ENCODE data around the gene C1D. TPM values are rescaled to one million over a fixed set of nuclear protein-coding genes. Genes with fewer than 3 reads are reported as not detected.

Gene C1D
- total and polyA plus RNA-seq, 2 donors (not counting 3 experiments of a cell fraction or from before 2014, with no cell fraction given), result 11.4 to 14.0 TPM

- Histone ChIP-seq H3K36me3 (ENCODE audit: control insufficient read depth in 2 of 2, extremely low read depth in 1 of 2, insufficient read depth in 2 of 2, low read length in 2 of 2) (no peaks in the 10 kb centered on the region), H3K9ac (replicated peaks; ENCODE audit: extremely low read depth, insufficient read depth, low read length) (no peak overlapping the region), H3K27me3 (ENCODE audit: control insufficient read depth in 2 of 2, insufficient read depth in 2 of 2, low read length in 2 of 2) (peaks cover 0 to 2% of the 10 kb centered on the region in 2 experiments), H3K4me1 (ENCODE audit: control insufficient read depth, extremely low read depth, insufficient read depth, low read length) (no peaks in the 10 kb centered on the region), H3K4me2 (ENCODE audit: insufficient read depth, low read length) (no peak overlapping the region), H3K9me3 (replicated peaks; ENCODE audit: control insufficient read depth, insufficient read depth, low read length) (no peaks in the 10 kb centered on the region), H3K27ac (ENCODE audit: insufficient read depth, low read depth, low read length) (no peak overlapping the region), H3K79me2 (ENCODE audit: control insufficient read depth, insufficient read depth, low read length) (no peaks in the 10 kb centered on the region), H3K9me1 (replicated peaks; ENCODE audit: control insufficient read depth, extremely low read depth, insufficient read depth, low read length) (no peaks in the 10 kb centered on the region), H2AFZ (ENCODE audit: low read depth, low read length) (no peak overlapping the region), H4K20me1 (replicated peaks; ENCODE audit: control insufficient read depth, extremely low read depth, insufficient read depth, low read length) (no peaks in the 10 kb centered on the region), H3K4me3 (replicated peaks in 1 of 3; ENCODE audit: insufficient read depth in 1 of 3, low read depth in 1 of 3, low read length in 3 of 3) (no peak overlapping the region)
- no peak for FAIRE-seq
- ChIA-PET POLR2A (no interaction called here), CTCF (no interaction called here)
- no TSS peak for BruUV-seq (replicated peaks)
- DNase-seq (ENCODE audit: low read depth, low spot score), result no peak
- intact Hi-C loops (cut with micrococcal nuclease), result no loop called here
- dilution Hi-C loops (cut with MboI; ENCODE audit: extremely low pct_ligation_motif_present, low sequenced_read_pairs), result no loop called here
- no peak for TF ChIP-seq MYC (IDR thresholded peaks at IDR 0.05; ENCODE audit: low read depth, low read length)
- no peak for TF ChIP-seq FOS (IDR thresholded peaks at IDR 0.05; ENCODE audit: borderline replicate concordance, insufficient read depth, low read length)
Measured at GRCh38 chr2:68110102-68110501, 47.3 kb upstream of the C1D start.

GRCh38 chr2:68108120-68108519 is 45.3 kb upstream of the C1D start:
- Histone ChIP-seq H4K20me1 (replicated peaks; ENCODE audit: control insufficient read depth, extremely low read depth, insufficient read depth, low read length) (no peaks in the 10 kb centered on the region), H3K9me1 (replicated peaks; ENCODE audit: control insufficient read depth, extremely low read depth, insufficient read depth, low read length) (no peaks in the 10 kb centered on the region), H2AFZ (ENCODE audit: low read depth, low read length) (no peak overlapping the region), H3K9me3 (replicated peaks; ENCODE audit: control insufficient read depth, insufficient read depth, low read length) (no peaks in the 10 kb centered on the region), H3K36me3 (ENCODE audit: control insufficient read depth in 2 of 2, extremely low read depth in 1 of 2, insufficient read depth in 2 of 2, low read length in 2 of 2) (no peaks in the 10 kb centered on the region), H3K9ac (replicated peaks; ENCODE audit: extremely low read depth, insufficient read depth, low read length) (no peak overlapping the region), H3K27ac (ENCODE audit: insufficient read depth, low read depth, low read length) (no peak overlapping the region), H3K4me3 (replicated peaks in 1 of 3; ENCODE audit: insufficient read depth in 1 of 3, low read depth in 1 of 3, low read length in 3 of 3) (no peak overlapping the region), H3K27me3 (ENCODE audit: control insufficient read depth in 2 of 2, insufficient read depth in 2 of 2, low read length in 2 of 2) (peaks cover 0 to 2% of the 10 kb centered on the region in 2 experiments), H3K4me1 (ENCODE audit: control insufficient read depth, extremely low read depth, insufficient read depth, low read length) (no peaks in the 10 kb centered on the region), H3K79me2 (ENCODE audit: control insufficient read depth, insufficient read depth, low read length) (no peaks in the 10 kb centered on the region), H3K4me2 (ENCODE audit: insufficient read depth, low read length) (no peak overlapping the region)
- intact Hi-C loops (cut with micrococcal nuclease) (no loop called here), dilution Hi-C loops (cut with MboI; ENCODE audit: extremely low pct_ligation_motif_present, low sequenced_read_pairs) (no loop called here)
- FAIRE-seq, result no peak
- DNase-seq (ENCODE audit: low read depth, low spot score), result no peak
- BruUV-seq (replicated peaks), result no TSS peak
- CTCF ChIA-PET, result interaction anchor here (2.0 kb wide), 1 partner anchor 14 kb away, joined by 7 read pairs; no protein-coding TSS in a partner anchor
- POLR2A ChIA-PET, result no interaction called here
- no peak for TF ChIP-seq POLR2A (IDR thresholded peaks at IDR 0.05; ENCODE audit: low read depth, low read length)
- TF ChIP-seq POLR2AphosphoS5 (IDR thresholded peaks at IDR 0.05; ENCODE audit: insufficient read depth, low read depth, low read length), result no peak
- no peak for TF ChIP-seq GATA2 (IDR thresholded peaks at IDR 0.05; ENCODE audit: insufficient read depth, insufficient read length, low read depth, low read length)
- TF ChIP-seq MYC (IDR thresholded peaks at IDR 0.05; ENCODE audit: low read depth, low read length), result no peak
- TF ChIP-seq, protein P1, sequence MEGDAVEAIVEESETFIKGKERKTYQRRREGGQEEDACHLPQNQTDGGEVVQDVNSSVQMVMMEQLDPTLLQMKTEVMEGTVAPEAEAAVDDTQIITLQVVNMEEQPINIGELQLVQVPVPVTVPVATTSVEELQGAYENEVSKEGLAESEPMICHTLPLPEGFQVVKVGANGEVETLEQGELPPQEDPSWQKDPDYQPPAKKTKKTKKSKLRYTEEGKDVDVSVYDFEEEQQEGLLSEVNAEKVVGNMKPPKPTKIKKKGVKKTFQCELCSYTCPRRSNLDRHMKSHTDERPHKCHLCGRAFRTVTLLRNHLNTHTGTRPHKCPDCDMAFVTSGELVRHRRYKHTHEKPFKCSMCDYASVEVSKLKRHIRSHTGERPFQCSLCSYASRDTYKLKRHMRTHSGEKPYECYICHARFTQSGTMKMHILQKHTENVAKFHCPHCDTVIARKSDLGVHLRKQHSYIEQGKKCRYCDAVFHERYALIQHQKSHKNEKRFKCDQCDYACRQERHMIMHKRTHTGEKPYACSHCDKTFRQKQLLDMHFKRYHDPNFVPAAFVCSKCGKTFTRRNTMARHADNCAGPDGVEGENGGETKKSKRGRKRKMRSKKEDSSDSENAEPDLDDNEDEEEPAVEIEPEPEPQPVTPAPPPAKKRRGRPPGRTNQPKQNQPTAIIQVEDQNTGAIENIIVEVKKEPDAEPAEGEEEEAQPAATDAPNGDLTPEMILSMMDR (IDR thresholded peaks at IDR 0.05; ENCODE audit: extremely low read depth in 1 of 2, insufficient read depth in 1 of 2, low read depth in 1 of 2, low read length in 2 of 2), result no peak
- TF ChIP-seq MAX (IDR thresholded peaks at IDR 0.05; ENCODE audit: insufficient read depth, insufficient read length), result no peak
- no peak for TF ChIP-seq JUN (IDR thresholded peaks at IDR 0.05; ENCODE audit: borderline replicate concordance, insufficient read depth, insufficient read length, low read depth)
- TF ChIP-seq FOS (IDR thresholded peaks at IDR 0.05; ENCODE audit: borderline replicate concordance, insufficient read depth, low read length), result no peak
- TF ChIP-seq EZH2 (IDR thresholded peaks at IDR 0.05; ENCODE audit: borderline replicate concordance, low read depth, low read length, severe bottlenecking), result no peak
